ENCODE data around the gene ACTR5. TPM values are rescaled to one million over a fixed set of nuclear protein-coding genes. Genes with fewer than 3 reads are reported as not detected.

ACTR5 gene
- total RNA-seq, 1 experiment from 2014 or later, result 14.1 TPM

DNA sequence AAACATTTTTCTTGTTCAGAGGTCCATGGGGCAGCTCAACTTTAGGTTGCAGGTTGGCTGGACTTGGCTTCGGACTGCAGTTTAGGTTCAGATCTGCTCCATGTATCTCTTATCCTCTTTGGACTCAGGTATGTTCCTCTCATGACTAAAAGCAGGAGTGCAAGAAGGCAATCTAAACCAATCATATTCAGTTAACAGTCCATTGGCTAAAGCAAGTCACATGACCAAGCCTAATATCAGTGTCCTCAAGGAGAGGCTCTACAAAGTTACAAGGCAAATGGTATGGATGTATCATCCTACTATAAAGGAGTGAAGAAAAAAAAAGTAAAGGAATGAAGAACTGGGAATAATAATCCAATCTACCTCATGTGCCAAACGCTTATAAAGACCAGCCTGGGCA is 2.5 kb upstream of the ACTR5 start:
- WGBS (ENCODE audit: extremely low coverage, insufficient read length, low lambda C conversion rate), result no CpG with 5 or more reads among the region's 2 CpGs
- no peak overlapping the region for H2BK20ac ChIP-seq (ENCODE audit: low read depth, low read length, poor library complexity, severe bottlenecking)
- H3K79me2 ChIP-seq (ENCODE audit: insufficient read depth, low read length), result no peaks in the 10 kb centered on the region
- no peak overlapping the region for H2BK120ac ChIP-seq (ENCODE audit: low read depth, low read length, poor library complexity, severe bottlenecking)
- no peaks in the 10 kb centered on the region; the same call in 1 of the 2 replicates for H3K4me1 ChIP-seq (ENCODE audit: insufficient read depth, low read length)
- H3K9me3 ChIP-seq (ENCODE audit: control insufficient read depth, low read depth, low read length), result no peaks in the 10 kb centered on the region
- no peaks in the 10 kb centered on the region for H3K79me1 ChIP-seq (ENCODE audit: insufficient read depth, low read depth, low read length, poor library complexity, severe bottlenecking)
- H2BK12ac ChIP-seq (ENCODE audit: insufficient read length, low read depth, low read length), result no peak overlapping the region
- H3K23ac ChIP-seq (ENCODE audit: insufficient read length, low read depth, low read length), result no peak overlapping the region
- Mint-ChIP-seq H3K27me3 (ENCODE audit: low read depth) (peaks cover 60% of the 10 kb centered on the region), H3K36me3 (ENCODE audit: insufficient read depth in 1 of 3, low read depth in 3 of 3) (peaks cover 0 to 5% (median 4%) of the 10 kb centered on the region in 3 experiments; a peak in 4 of 7 replicates), H3K27ac (no peak overlapping the region), H3K9me3 (no peaks in the 10 kb centered on the region), H3K4me1 (peaks cover 12% of the 10 kb centered on the region in 2 experiments), H3K4me3 (no peak overlapping the region)
- H4K8ac ChIP-seq (replicated peaks; ENCODE audit: insufficient read length, low read depth, low read length), result no peak overlapping the region
- no peak overlapping the region for H2BK15ac ChIP-seq (ENCODE audit: low read depth, low read length)
- H2BK5ac ChIP-seq (ENCODE audit: insufficient read length, low read length), result no peak overlapping the region
- H3K27ac ChIP-seq (ENCODE audit: insufficient read length, low read depth, low read length), result no peak overlapping the region
- H3K4me2 ChIP-seq (ENCODE audit: insufficient read depth, insufficient read length, low read length), result no peak overlapping the region
- H3K4ac ChIP-seq (ENCODE audit: low read depth, low read length), result no peak overlapping the region
- H3K14ac ChIP-seq (ENCODE audit: insufficient read depth, low read length), result no peak overlapping the region
- H2AK5ac ChIP-seq (ENCODE audit: insufficient read length, low read length), result no peak overlapping the region
- H3K9ac ChIP-seq (ENCODE audit: extremely low read depth, insufficient read length, low read length), result no peak overlapping the region
- no peak overlapping the region for H4K5ac ChIP-seq (ENCODE audit: insufficient read length, low read depth, low read length)
- TF ChIP-seq, protein P1, sequence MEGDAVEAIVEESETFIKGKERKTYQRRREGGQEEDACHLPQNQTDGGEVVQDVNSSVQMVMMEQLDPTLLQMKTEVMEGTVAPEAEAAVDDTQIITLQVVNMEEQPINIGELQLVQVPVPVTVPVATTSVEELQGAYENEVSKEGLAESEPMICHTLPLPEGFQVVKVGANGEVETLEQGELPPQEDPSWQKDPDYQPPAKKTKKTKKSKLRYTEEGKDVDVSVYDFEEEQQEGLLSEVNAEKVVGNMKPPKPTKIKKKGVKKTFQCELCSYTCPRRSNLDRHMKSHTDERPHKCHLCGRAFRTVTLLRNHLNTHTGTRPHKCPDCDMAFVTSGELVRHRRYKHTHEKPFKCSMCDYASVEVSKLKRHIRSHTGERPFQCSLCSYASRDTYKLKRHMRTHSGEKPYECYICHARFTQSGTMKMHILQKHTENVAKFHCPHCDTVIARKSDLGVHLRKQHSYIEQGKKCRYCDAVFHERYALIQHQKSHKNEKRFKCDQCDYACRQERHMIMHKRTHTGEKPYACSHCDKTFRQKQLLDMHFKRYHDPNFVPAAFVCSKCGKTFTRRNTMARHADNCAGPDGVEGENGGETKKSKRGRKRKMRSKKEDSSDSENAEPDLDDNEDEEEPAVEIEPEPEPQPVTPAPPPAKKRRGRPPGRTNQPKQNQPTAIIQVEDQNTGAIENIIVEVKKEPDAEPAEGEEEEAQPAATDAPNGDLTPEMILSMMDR (conservative IDR thresholded peaks at IDR 0.05), result no peak
- no peaks in the 10 kb centered on the region; the same call in 1 of the 2 replicates for H3K27me3 ChIP-seq (ENCODE audit: insufficient read depth, low read length)
- H4K20me1 ChIP-seq (ENCODE audit: control insufficient read depth, insufficient read depth, insufficient read length), result no peaks in the 10 kb centered on the region
- H3K56ac ChIP-seq (ENCODE audit: insufficient read length, low read depth, low read length), result no peak overlapping the region
- H3K18ac ChIP-seq (ENCODE audit: insufficient read length, low read depth, low read length), result no peak overlapping the region
- H2AFZ ChIP-seq (ENCODE audit: low read length), result no peak overlapping the region
- no peak overlapping the region for H4K91ac ChIP-seq (ENCODE audit: insufficient read length, low read depth, low read length)
- DNase-seq, result no peak
- H3T11ph ChIP-seq (ENCODE audit: low read length), result no peak overlapping the region
- peaks cover 2% of the 10 kb centered on the region for H3K23me2 ChIP-seq (ENCODE audit: insufficient read length, low read depth, low read length, poor library complexity, severe bottlenecking)

Data from H9 (cell line).